GM23338 (cell line): ENCODE results near the gene POP4. TPM values are rescaled to one million over a fixed set of nuclear protein-coding genes. Genes with fewer than 3 reads are reported as not detected.
A peak's percentile ranks its signal among the peaks of the same experiment; 100 is the strongest.

Source experiments
- ATAC-seq: fragments of 200-7000 bp; cut with Tn5 transposase; 3 replicates; pipeline ENCODE4 v1.9.1; 2020
- DNase-seq: peaks from one replicate; pipeline ENCODE4 v3.0.0-alpha.2; 2015; ENCODE audit warnings: low spot score
- H2AFZ ChIP-seq: fragments of 200-600 bp; sonication (generic); 2 replicates; pipeline ENCODE4 v1.8.0; 2016; ENCODE audit warnings: antibody characterized with exemption, mild to moderate bottlenecking, moderate library complexity
- H3F3A ChIP-seq: fragments of 200-600 bp; sonication (generic); replicated peaks from 2 replicates; pipeline ENCODE4 v1.8.0; 2017; ENCODE audit warnings: antibody characterized with exemption, mixed run types, low read depth
- H3K27ac ChIP-seq: fragments of 200-600 bp; sonication (generic); 2 replicates; pipeline ENCODE4 v1.6.1; 2016; ENCODE audit warnings: low read depth
- H3K27me3 ChIP-seq: fragments of 200-600 bp; sonication (generic); 2 replicates; pipeline ENCODE4 v1.8.0; 2016; ENCODE audit warnings: mild to moderate bottlenecking, mixed run types, moderate library complexity; ENCODE audit not compliant: insufficient read depth
- H3K36me3 ChIP-seq: fragments of 200-600 bp; sonication (generic); 2 replicates; pipeline ENCODE4 v1.8.0; 2016; ENCODE audit warnings: mild to moderate bottlenecking; ENCODE audit not compliant: insufficient read depth
- H3K4me1 ChIP-seq: fragments of 200-600 bp; sonication (generic); 2 replicates; pipeline ENCODE4 v1.8.0; 2016; ENCODE audit warnings: mild to moderate bottlenecking, moderate library complexity; ENCODE audit not compliant: insufficient read depth
- H3K4me2 ChIP-seq: fragments of 200-600 bp; sonication (generic); 2 replicates; pipeline ENCODE4 v1.7.1; 2017; ENCODE audit warnings: mixed run types
- H3K4me3 ChIP-seq: fragments of 200-600 bp; sonication (generic); 2 replicates; pipeline ENCODE4 v1.6.1; 2016; ENCODE audit warnings: mixed run types
- H3K79me2 ChIP-seq: fragments of 200-600 bp; sonication (generic); replicated peaks from 2 replicates; pipeline ENCODE4 v1.8.0; 2017; ENCODE audit warnings: mild to moderate bottlenecking; ENCODE audit not compliant: insufficient read depth
- H3K9me2 ChIP-seq: fragments of 200-600 bp; sonication (generic); 2 replicates; pipeline ENCODE4 v1.8.0; 2017; ENCODE audit not compliant: insufficient read depth
- H4K20me1 ChIP-seq: fragments of 200-600 bp; sonication (generic); replicated peaks from 2 replicates; pipeline ENCODE4 v1.8.0; 2017; ENCODE audit warnings: mild to moderate bottlenecking; ENCODE audit not compliant: insufficient read depth
- H3K27ac Mint-ChIP-seq: 2 replicates; pipeline ENCODE4 v1.8.0; 2020; ENCODE audit warnings: inconsistent platforms, mild to moderate bottlenecking, moderate library complexity, mixed read lengths
- H3K27me3 Mint-ChIP-seq: 3 replicates; pipeline ENCODE4 v1.8.0; 2022; ENCODE audit warnings: low read depth, mild to moderate bottlenecking, moderate library complexity, mixed read lengths, inconsistent platforms; ENCODE audit not compliant: insufficient read depth, poor library complexity
- H3K36me3 Mint-ChIP-seq: 3 replicates; pipeline ENCODE4 v1.8.0; 2021; ENCODE audit warnings: low read depth, mild to moderate bottlenecking, inconsistent platforms, moderate library complexity, mixed read lengths
- H3K4me1 Mint-ChIP-seq: 3 replicates; pipeline ENCODE4 v1.8.0; 2020; ENCODE audit warnings: mild to moderate bottlenecking, inconsistent platforms, mixed read lengths
- H3K4me3 Mint-ChIP-seq: 3 replicates; pipeline ENCODE4 v1.8.0; 2021; ENCODE audit warnings: moderate library complexity, mild to moderate bottlenecking, inconsistent platforms, mixed read lengths
- H3K9me3 Mint-ChIP-seq: 3 replicates; pipeline ENCODE4 v1.8.0; 2020; ENCODE audit warnings: moderate library complexity, mild to moderate bottlenecking, inconsistent platforms, mixed read lengths
- CTCF ChIP-seq, 2 experiments: fragments of 200-600 bp in 1 of 2; sonication (generic) in 1 of 2; conservative IDR thresholded peaks; 2 replicates each; pipeline versions ENCODE4 v1.5.1 to v1.6.1; 2016 to 2017; ENCODE audit warnings: antibody characterized with exemption in 2 of 2, low read depth in 2 of 2, mild to moderate bottlenecking in 2 of 2, moderate library complexity in 1 of 2
- JUNB ChIP-seq: IDR thresholded peaks from one replicate; pipeline ENCODE4 v1.6.1; 2016; ENCODE audit warnings: antibody characterized with exemption; ENCODE audit not compliant: unreplicated experiment
- ZNF462 ChIP-seq: fragments of 250-450 bp; sonication (Bioruptor Pico); IDR thresholded peaks from 2 replicates; pipeline ENCODE4 v1.5.0; 2020; ENCODE audit warnings: mild to moderate bottlenecking, moderate library complexity
- polyA plus RNA-seq: library from polyadenylated mRNA; unstranded; fragments of >200 nt; fragmentation: Nextera tagmentation; extraction: Ambion mirVana; gene quantifications from 2 replicates; pipeline ENCODE4 v1.2.1, GENCODE V29; 2016
- total RNA-seq: library from RNA; depleted of rRNA; stranded (reverse); fragments of >200 nt; shearing (Covaris generic); gene quantifications from 2 replicates; pipeline ENCODE4 v1.2.3, GENCODE V29; 2014

POP4 gene
- total and polyA plus RNA-seq, 2 experiments from 2014 or later, result 37.2 to 58.3 TPM

GRCh38 chr19:29620931-29621351 lies 14.9 kb downstream of the POP4 start (continued):
- TF ChIP-seq ZNF462 (CRISPR knock-in tag), result no peak

- H3K27me3 ChIP-seq, result no peaks in the 10 kb centered on the region
- peaks cover 8% of the 10 kb centered on the region for H3K4me1 Mint-ChIP-seq
- peaks cover 16% of the 10 kb centered on the region for H3K27me3 Mint-ChIP-seq
- H3K36me3 ChIP-seq, result no peaks in the 10 kb centered on the region
- no peak overlapping the region for H3K27ac Mint-ChIP-seq
- no peak overlapping the region for H3K4me3 ChIP-seq
- H3K36me3 Mint-ChIP-seq, result no peaks in the 10 kb centered on the region; the same call in 2 of the 3 replicates
- peaks cover 10% of the 10 kb centered on the region for H3K4me1 ChIP-seq
- H4K20me1 ChIP-seq, result no peaks in the 10 kb centered on the region
- no peaks in the 10 kb centered on the region for H3K79me2 ChIP-seq
- H3K27ac ChIP-seq, result no peak overlapping the region
- H3K4me3 Mint-ChIP-seq, result no peak overlapping the region
- DNase-seq, result no peak
- H3K9me2 ChIP-seq, result no peaks in the 10 kb centered on the region
- peak; percentile 16; the same call in 1 of the 3 replicates for ATAC-seq
- no peak overlapping the region for H3K4me2 ChIP-seq
- no peak overlapping the region; the same call in 1 of the 2 replicates for H2AFZ ChIP-seq
- no peaks in the 10 kb centered on the region; the same call in 2 of the 3 replicates for H3K9me3 Mint-ChIP-seq
- no peaks in the 10 kb centered on the region for H3F3A ChIP-seq
- TF ChIP-seq JUNB (no peak), CTCF (conservative IDR thresholded peaks at IDR 0.05; ENCODE audit: low read depth in 2 of 2) (no peak), ZNF462 (CRISPR knock-in tag) (no peak)
Observed at GRCh38 chr19:29622166-29623070, 16.3 kb downstream of the POP4 start.
